NCI-H69 (cell line): ENCODE results near the gene PRKCE.
A peak's percentile ranks its signal among the peaks of the same experiment; 100 is the strongest.

Experiments used
- DNase-seq: peaks from one replicate; lab custom pipeline; 2025; lab: John Stamatoyannopoulos, UW

Gene PRKCE

DNA sequence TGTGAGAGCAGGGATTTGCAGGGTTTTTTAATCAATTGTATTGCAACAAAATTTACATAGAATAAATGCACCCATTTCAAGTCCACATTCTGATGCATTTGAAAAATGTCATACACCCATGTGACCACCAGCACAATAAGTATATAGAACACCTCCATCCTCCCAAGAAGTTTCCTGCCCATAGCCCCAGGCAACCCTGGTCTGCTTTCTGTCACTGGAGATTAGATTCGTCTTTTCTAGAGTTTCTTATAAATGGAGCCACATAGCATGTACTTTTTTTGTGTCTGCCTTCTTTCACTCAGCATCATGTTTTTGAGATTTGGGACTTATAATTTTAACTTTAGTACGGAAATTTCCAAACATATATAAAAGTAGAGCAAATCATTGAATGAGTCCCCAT, 518.6 kb downstream of the PRKCE start:
- DNase-seq, result no peak

DNA sequence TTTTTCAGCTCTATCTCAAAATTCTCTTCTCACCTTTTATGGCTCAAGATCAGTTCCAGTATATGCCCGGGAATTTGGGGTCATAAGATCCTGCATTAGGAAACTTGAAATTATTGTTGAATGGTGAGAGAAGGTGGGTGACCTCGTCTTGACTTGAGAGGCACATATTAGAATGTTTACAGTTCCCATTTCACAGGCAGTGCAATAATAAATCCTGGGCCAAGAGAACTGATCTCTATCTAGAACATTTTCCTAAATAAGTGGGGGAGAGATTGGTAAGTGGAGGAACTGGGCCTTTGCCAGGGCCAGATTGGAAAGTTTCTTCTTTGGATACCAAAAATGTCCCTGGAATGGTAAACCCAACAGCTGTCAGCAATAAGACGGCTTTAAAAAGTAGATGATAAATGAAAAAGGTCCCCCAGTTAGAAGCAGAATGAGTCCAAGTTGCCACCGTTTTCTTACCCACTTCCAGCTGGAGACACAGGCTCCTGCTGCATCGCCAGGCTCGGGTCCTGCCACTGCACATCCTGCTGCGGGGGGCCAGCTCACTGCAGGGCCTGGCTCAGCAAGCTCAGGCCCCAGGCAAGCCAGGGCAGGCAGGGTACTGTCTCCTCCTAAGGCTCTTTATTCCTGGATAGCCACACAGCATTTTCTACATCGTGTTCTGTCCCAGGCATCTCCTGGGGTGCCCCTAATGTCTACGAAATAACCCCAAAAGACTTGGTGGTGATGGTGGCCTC, 519.3 kb downstream of the PRKCE start:
- no peak for DNase-seq

DNA sequence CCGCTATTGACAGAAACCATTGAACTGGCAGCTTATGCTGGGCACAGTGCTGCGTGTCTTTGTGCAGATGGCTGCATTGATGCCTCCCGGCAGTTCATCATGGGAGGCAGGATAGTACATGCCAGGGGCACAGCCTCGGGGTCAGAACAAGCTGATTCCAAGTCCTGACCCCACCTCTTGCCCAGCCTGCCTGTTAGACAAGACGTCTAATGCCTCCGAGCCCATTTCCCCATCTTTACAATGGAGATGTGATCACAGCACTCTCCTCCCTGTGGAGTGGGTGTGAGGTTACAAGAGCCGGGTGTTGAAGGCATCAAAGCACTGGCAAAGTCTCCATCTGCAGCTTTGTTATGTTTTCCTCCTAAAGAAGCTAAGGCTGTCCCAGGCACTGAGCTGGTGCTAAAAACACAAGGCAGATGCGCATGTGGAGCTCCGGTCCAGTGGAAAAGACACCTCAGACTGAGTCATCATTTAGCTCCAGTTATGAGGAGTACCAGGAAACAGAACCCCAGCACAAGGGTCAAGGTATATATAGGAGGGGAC, 520.0 kb downstream of the PRKCE start:
- no peak for DNase-seq

DNA sequence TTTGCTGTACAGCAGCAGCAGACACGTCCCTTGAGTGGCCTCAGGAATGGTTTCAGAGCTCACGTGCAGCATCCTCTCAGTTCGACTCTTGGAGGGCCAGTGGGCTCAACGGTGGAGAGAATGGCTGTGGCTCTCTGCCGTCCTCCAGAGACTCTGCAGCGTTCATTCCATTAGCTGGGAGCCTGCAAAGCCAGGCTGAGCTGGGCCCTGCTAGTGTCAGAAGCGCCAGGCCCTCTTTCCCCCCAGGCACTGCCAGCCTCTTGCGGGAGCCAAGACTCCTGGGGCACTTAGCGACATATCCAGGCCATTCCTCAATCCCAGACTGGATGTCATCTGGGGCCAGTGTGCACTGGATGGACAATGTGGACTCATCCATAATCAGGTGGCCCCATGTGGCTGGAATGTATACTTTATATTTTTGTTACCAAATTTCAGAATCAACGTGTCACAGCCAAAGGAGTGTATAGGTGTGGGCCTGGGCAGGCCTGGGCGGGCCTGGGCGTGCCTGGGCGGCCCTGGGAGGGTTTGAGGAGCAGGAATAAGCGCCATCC, 520.6 kb downstream of the PRKCE start:
- DNase-seq, result no peak

DNA sequence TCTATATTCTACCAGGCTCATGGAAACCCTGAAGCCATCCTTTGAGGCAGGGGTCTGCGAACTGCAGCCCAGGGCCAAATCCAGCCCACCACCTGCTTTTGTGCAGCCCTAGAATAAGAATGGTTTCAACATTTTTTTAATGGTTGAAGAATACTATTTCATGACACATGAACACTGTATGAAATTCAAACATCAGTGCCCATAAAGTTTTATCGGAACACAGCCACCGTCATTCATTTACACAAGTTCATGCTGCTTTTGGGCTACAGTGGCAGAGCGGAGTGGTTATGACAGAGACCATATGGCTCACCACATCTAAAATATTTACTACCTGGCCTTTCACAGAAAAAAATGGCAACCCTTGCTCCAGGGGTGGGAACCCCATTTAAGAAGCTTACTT, 521.6 kb downstream of the PRKCE start:
- DNase-seq, result no peak

DNA sequence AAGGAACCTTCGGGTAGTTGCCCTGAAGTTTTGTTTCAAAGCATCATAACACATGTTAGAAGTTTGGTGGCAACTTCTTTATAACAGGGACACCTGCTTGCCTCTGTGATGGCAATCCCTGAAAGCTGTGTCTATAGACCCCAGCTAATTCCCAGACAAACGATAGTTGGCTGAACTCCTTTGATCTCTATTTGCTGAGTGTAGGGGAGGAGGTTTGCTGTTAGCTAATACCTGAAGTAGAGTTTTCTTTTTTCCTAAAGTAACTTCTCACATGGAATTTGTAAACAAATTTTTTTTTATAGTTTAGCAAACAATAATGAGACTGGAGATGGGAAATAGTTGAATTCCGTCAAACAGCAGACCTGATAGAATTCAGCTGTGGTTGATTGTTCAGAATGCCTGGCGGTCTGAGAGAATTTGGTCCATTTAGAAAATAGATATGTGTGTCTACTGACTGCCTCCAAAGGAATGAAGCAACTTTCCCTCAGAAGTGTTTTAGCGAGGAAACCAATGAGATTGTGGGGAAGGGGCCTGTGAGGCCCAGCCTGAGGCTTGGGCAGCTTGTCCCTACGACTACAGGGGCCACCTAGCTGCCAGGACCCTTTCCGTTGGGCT, 522.3 kb downstream of the PRKCE start:
- no peak for DNase-seq

DNA sequence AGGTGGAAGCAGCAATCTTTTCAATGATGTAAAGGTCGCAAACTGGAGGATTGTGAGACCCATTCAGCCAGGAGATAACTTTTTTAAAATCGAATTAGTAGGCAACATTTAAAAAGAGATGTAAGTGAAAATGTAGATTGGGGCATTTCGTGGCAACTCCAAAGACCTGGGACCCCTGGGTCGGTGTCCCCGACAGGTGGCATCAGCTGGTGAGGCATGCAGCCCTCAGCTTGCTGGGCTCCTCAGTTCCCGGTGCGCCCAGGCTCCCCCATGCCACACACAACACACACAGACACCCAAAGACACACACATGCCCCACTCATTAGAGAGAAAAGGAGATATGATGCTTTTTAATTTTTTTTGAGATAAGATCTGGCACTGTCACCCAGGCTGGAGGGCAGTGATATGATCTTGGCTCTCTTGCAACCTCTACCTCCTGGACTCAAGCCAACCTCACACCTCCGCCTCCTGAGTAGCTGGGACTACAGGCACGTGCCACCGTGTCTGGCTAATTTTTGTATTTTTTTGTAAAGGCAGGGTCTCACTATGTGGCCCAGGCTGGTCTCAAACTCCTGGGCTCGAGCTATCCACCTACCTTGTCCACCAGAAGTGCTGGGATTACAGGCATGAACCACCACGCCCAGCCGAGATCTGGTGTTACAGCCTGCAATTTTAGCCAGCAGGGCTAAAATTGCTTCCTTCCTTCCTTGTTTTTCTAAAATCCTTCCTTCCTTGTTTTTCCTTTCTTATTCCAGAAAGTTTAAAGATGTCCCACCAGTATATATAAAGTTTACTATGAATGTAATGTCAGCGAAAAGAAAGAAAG, 523.1 kb downstream of the PRKCE start:
- no peak for DNase-seq

DNA sequence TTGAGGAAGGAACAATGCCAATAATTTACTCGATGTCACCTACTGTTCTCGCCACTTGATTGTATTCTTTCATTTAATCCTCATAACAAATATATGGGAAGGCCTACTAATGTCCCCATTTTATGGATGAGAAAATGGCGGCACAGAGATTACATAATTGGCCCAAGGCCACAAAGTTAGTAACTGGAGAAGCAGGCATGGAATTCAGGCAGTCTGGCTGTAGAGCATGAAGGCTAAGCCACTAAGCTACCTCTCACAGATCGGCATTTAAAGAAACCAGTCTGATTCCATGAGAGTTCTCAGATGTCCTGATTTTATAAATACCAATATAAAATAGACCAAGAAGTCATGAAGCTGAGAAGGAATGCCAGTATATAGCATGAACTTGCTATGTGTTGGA, 523.9 kb downstream of the PRKCE start:
- DNase-seq, result no peak

DNA sequence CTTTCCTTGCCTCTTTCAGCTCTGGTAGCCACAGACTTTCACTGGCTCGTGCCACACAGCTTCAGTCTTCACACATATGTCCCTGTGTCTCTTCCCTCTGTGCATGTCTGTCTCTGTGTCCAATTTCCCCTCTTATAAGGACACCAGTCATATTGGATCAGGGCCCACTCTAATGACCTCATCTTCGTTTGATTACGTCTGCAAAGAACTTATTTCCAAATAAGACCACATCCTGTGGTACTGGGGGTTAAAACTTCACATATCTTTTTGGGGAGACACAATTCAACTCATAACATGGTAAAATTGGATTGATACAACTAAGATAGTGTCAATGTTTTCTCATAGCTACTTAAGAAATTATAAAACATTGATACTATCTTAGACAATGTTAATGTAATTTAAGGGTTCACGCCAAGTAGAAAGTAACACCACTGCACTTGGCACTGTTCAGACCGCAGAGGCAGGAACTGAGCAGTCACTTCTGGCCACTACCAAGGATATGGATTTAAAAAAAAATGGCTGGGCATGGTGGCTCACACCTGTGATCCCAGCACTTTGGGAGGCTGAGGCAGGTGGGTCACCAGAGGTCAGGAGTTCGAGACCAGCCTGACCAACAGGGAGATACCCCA, 526.1 kb downstream of the PRKCE start:
- DNase-seq, result no peak

DNA sequence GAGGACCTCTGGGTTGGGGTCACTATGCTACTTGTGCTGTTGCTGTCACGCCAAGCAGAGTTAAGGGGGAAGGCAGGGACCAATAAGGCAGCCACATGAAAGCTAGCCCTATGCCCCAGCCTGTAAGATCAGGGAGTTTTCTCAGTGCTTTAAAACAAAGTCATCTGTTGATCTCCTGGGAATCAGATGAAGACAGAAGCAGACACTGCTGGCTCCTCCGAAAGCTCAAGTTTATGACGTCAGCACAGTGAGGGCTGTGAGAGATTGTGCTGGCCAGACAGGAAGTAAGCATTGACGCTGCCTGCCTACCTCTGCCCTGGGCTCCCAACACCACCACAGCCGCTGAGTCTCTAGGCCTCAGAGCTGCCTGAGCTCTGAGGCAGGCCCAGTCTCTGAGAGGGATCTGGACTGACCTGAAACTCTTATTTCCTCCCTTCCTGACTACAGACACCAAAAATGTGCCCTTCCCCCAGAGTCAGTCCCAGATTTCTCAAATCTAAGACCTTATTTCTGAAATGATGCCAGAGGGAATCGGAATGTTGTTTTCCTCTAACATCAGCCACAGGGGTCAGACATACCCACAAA, 527.7 kb downstream of the PRKCE start:
- DNase-seq, result no peak

DNA sequence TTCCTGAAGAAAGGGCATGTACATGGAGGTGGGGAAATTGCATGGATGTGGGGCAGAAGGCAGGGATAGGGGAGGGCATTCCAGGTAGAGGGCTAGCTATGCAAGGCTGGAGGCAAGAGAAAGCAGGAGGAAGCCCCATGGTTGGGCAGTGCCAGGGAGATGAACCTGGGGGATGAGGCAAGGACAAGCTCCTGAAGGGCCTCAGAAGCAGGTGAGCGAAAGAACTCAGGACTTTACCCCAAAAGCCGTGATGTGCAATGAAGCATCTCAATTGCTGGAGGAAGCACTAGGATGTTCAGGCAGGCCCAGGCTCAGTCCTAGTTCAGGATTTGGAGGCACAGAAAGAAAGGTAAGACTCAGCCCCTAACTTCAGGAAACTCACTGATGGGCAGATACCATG, 528.7 kb downstream of the PRKCE start:
- DNase-seq, result no peak

DNA sequence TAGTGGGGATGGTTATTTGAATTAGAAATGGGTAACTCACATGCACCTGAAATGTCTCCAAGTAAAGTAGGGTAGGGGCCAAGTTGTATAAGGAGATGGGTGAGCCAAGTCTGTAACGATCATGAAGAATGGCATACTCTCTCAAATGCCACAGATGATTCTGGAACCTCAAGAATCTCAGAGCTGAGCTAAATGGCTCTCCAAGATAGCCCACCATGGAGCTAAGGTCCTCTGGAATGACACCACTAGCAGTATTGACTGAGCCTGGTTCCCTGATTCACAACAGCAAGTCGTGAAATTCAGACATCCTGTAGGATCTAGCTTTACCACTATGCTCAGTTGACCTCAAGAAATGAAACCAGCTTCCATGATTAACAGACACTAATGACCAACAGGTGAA, 529.8 kb downstream of the PRKCE start:
- no peak for DNase-seq

DNA sequence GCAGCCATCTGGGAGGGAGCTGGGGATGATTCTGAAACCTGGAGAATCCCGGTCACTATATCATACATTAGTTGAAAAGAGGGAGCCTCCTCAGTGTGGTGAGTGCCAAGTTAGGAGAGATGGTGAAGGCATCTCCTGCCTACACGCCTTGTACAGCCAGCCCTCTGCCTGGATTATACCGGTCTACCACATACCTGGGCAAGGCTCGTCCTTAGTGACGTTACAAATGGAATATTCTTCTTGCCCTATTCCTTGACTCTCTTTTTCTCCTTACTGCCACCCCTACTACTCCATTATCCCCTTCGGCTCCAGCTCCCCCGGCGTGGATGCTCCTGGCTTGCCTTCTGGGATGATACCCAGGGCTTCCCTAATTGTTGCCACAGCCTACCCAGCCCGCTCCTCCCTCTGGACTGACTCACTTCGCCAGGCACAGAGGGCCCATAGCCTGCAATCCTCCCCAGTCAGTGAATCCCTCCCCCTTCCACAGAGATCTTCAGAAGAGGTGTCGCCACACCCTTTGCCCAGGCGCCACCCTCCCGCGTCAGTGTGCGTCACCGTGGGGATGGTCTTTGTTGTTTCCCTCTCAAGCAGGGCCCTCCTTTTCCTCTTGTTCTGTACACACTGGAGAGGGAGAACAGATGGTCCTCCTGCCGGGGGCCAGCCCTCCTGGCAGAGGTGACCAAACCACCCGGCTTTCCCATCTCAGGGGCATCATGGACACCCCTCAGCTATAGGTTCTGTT, 530.5 kb downstream of the PRKCE start:
- DNase-seq, result peak; percentile 7

DNA sequence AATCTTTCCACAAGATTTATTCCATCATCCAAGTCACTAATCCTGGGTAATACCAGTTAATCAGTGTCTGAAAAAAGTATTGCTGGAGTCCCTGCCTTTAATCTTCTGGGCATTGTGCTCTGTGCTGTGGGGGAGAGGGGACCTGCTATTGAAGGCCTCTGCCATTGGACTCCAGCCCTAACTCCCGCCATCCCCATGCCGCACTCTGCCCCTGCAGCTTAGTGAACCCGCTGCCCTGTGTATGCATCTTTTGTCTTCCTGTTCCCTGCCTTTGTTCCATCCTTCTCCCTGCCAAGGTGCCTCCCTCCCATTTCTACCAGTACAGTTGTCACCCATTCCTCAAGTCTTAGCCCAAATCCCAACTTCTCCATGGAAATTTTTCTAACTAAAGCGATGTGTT, 532.0 kb downstream of the PRKCE start:
- DNase-seq, result no peak

DNA sequence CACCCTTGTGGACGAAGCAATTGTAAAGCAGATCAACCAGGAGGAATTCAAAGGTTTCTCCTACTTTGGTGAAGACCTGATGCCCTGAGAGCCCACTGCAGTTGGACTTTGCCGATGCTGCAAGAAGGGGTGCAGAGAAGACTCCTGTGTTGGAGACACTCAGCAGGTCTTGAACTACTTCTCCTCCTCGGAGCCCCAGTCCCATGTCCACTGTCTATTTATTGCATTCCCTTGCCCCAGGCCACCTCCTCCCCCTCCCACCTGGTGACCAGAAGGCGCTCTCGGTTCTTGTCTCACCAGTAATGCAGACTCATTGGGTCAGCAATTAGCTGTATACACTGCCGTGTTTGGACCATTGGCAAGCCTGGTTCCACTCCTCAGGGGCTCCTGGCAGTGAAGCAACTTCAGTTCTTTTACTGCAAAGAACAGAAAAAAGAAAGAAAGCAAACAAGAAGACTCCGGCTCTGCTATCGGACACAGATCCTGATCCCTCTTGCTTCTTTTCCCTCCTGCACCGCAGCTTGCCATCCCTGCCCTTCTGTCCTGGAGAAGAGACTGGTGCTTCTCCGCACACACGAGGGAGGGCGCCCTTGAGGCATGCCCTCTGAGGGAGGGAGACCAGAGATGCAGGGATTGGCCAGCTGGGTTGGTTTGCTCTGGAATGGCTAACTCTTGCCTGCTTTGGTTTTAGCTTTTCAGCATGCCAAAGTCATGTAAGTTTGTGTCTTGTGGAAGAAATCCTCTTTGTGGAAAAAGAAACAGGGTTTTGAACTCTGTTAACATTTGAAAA, 533.5 kb downstream of the PRKCE start:
- peak; percentile 2 for DNase-seq

DNA sequence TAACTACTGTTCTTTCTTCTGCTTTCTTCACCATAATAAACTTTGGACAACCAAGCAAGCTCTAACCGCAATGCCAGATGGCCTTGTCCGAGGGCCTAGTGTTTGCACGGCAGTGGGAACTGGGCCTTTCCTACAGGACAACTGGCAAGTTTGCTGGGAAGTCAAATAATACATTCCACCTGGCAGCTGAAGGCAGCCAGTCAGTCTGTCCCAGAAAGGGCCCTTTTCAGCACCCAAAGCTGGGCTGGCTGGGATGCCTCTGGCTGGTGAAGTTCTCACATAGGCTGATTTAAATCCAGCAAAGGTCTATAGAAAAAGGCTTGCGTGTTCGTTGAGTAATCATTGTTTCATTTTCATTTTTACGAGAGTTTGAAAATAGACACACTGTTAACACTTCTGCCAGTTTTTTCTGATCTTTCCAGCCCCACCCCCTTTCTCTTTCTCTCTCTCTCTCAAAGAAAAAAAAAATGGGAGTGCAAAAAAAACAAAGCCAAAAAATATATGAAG, 535.7 kb downstream of the PRKCE start:
- DNase-seq, result no peak

DNA sequence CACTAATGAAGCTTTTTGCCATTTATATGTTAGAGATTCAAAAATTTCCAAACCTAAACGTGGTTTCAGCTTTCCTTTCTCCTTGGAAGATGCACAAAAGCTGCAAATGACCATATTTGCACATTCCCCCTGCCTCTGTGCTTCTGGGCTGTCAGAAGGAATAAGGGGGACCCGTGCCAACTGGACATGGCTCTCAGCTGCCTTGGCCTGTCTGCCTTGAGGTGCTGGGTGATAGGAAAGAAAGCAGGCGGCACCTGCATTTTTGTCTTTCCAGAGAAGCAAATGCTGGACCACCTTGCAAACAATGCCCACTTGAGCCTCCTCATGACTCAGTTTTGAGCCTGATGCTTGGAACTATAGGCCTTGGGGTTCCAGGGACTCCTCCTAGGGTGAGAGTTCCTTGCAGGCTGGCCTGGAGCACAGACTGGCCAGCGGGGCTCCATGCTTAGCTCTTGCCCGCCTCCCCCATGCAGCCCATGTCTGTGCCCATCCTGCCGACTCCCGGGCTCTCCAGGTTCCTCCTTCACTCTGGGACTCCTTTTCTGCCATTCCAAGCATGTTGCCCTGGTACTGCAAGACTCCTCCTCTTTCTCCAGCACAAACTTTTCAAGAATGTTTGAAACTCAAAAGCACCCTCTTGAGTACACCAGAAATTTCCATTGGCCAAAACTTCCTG, 536.7 kb downstream of the PRKCE start:
- no peak for DNase-seq

DNA sequence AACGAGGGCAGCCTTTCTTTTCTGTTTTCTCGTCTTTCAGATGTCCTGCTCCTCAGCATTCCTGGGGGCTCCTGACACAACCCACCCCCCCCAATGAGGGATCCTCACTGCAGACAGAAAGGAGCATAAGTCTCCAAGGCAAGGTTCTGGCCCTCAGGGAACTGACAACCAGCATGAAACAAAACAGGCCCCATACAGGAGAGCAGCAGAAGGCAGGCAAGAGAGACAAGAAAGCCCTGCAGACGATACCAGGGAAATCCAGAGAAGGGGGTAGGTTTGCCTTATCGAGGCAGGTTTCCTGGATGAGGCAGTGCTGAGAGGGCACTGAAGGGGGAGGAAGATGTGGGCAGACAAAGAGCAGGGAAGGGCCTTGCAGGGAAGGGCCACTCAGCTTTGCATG, 541.9 kb downstream of the PRKCE start:
- no peak for DNase-seq

DNA sequence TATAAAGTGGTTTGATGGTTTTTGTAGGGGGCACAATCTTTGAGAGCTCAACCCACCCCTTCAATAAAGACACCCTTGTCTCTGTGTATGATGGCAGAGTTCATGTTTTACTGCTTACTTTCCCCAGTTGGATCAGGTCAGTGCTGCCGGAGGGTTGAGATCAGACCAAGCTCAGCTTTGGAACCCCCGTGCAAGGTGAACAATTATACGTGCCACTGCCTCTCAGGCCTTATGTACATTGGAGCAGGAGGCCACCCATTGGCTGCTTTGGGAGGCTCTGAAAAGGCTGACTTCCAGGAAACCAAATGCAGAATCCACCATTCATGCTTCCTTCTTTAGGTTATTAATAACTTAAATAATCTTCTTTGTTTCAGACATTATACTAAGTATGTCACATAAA, 542.4 kb downstream of the PRKCE start:
- DNase-seq, result no peak
